Fibroblast of peridontal ligament (primary cell): ENCODE data around the gene MSI2.

Experiments
- DNase-seq: peaks from one replicate; pipeline ENCODE4 v3.0.0-alpha.2; 2010; ENCODE audit errors: extremely low read depth

MSI2 gene

GRCh38 chr17:57246257-57246656 is 10.1 kb upstream of the MSI2 start:
- no peak for DNase-seq

DNA sequence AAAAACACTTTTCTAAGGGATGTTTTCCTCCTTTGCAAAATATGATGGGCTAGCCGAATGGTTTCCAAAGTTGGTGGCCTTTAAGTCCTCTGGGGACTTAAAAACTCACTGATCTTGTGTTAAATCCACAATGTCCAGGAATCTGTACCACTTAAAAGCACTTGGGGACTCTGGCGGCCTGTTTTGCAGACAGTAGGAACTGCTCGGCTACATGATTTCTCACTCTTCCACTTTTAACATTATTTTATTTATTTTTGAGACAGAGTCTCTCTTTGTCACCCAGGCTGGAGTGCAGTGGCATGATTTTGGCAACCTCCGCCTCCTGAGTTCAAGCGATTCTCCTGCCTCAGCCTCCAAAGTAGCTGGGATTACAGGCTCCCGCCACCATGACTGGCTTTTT is 9.1 kb upstream of the MSI2 start:
- DNase-seq = no peak

DNA sequence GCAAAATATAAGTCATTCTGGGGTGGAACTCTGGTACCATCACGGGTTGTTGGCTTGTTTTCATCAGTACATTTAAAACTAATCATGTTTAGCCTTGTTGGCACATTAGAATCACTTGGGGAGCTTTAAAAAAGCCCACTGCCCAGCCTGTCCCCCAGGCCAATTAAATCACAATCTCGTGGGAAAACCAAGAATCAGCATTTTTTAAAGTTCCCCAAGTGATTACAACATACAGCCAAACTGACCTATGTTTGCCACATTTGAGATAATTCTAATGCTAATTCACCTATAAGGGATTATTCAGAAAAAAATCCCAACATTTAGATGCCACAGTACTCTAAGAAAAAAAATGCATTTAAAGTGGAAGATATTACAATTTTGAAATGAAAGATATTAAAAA is 8.4 kb upstream of the MSI2 start:
- DNase-seq = no peak

- no peak for DNase-seq
These were observed 6.8 kb upstream of the MSI2 start for GRCh38 chr17:57249520-57249919.

- DNase-seq = no peak
These were observed 5.0 kb upstream of the MSI2 start for GRCh38 chr17:57251211-57251787.

DNA sequence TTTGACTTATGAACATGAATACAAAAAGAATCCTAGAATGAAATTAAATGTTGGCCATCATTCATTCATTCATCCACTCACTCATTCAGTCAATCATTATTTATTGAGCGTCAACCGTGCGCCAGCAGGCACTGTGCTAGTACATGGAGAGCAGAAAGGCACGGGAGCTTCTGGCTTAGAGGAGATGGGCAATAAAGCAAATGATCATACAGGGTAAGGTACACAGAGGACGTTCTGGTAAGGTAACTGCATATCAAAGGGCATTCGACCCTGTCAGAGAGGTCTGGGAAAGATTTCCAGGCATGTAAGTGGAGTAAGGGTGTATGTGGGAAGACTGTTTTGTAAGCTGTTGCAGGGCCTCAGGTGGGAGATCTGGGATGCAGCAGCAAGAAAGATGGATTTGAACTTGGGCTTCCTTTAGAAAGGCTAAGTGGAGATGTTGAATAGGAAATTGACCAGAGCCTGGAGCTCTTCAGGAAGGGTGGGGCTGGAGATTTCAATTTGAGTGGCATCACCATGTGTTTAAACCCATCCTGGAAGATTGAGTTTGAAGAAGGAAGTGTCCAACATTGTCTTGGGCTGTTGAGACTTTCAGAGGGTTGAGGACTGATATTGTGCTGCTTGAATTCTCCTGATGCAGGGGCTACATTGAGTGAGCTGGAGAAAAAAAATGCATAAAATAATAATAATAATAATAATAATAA is 2.8 kb upstream of the MSI2 start:
- DNase-seq = no peak

DNA sequence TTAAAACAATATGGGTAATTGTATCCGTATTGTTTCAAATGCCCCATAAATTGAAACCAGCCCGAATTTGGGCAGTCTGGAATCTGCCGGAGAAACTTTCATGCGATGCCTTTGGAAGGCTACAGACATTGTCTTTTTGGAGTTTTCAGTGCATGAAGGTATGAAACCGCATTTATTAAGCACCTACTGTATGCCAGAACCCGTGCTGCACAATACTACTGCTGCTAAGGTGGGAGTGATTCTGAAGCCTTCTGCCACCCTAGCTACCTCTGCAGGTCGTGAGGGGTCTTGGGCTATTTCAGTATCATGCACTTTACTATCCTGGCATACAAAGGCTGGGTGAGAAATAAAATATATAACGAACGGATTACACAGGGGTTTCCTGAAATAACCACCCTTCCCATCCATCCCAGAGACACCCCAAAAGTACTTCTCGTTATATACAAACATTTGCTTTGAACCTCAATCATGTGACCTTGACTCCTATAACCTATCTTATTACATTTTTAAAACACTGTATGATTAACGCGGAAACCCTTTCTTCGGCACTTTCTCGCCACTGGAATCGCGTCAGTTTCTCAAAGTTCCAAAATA is 1.0 kb upstream of the MSI2 start:
- peak; percentile 10 for DNase-seq

GRCh38 chr17:57256708-57257112 is 387 bp downstream of the MSI2 start:
- DNase-seq = peak; percentile 14

GRCh38 chr17:57257195-57257894 is 1.0 kb downstream of the MSI2 start:
- DNase-seq = no peak

DNA sequence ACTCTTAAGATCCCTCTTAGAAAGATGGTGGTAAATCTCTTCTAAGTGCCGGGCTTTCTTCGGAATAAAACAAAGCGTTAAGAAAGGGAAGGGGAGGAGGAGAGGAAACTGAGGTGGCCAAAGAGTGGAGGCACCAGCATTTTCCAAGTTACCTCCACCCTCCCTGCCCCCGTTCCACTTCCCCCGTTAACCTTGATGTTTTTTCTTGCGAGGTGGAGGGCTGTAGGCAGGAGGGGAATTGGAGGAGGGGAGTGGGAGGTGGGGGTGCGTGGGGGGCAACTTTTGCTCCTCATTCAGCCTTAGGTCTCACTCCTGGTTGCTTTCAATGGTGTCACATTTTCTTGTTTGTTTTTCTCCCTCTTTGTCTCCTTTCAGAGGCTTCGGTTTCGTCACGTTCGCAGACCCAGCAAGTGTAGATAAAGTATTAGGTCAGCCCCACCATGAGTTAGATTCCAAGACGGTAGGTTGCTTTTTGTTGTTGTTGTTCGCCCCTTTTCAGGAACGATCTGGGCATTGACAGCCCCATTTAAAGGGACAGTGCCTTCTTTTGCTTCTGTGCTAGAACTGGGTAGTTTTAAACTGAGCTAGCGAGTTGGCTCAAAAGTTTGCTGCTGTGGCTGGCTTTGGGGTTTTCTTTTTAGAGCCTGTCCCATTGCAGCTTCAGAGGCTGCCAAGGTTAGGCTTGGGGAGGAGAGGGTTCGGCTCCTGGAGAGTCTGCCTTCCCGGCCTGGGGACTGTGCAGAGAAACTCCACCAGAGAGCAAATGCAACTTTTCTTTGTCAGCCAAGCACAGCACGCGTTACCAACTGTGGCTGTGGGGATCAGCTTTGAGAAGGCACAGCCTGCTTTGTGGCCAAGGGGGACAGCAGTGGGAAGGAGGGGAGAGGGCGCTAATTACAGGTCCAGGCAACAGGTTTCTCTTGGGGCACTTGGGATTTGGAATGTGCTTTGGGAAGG is 1.9 kb downstream of the MSI2 start:
- DNase-seq = peak; percentile 6

GRCh38 chr17:57259306-57259705 is 3.0 kb downstream of the MSI2 start:
- no peak for DNase-seq

DNA sequence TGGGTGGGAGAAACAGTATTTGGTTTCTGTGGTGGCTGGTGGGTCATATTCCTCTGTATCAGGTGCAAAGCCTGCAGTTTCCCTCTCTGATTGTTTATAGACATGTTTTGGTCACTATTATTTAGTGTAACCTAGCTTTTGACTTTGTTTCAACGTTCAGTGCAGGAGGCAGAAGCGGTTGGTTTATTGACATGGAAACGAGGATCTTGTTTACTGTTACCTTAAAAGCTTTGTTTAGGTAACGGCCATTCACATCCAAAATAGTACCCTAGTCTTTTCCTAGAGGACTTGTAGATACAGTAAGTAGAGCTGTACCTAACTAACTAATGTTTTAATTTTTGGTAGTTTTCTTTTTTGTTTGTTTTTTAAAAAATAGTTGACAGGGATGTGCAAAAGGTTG is 3.5 kb downstream of the MSI2 start:
- DNase-seq = no peak

DNA sequence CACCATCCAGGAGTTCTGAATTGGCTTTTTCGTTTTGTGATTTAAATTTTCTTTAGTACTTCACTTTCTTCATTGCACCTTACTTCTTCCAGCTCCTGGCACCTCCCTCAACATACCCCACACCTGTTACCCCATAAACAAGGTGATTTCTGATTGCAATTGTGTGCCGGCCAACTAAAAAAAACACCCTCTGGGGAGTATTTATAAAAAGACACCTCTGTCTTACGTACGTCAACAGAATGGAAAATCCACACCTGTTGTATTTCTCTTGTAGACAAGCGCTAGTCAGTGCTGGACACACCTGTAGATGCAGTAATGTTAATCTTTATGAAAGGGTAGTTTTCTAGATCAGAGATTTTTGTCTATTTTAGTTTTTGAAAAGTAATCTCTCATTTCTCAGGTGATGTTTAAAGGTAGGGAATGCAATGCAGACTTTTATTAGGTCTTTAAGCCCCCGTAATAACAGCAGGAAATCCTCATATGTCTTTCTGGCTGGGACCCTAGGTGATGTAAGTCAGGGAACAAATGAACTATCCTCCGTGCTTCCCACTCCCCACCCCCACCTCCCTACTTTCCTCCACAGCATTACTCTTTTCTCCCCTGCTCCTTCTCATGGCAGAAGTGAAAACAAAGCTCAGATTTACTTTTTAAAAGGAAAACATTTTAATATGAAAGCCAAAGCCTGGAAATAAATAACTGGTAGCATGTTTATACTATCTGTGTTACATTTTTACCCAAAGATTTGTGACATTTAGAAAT is 4.2 kb downstream of the MSI2 start:
- no peak for DNase-seq

- no peak for DNase-seq
These were observed 4.8 kb downstream of the MSI2 start for GRCh38 chr17:57261084-57261461.

DNA sequence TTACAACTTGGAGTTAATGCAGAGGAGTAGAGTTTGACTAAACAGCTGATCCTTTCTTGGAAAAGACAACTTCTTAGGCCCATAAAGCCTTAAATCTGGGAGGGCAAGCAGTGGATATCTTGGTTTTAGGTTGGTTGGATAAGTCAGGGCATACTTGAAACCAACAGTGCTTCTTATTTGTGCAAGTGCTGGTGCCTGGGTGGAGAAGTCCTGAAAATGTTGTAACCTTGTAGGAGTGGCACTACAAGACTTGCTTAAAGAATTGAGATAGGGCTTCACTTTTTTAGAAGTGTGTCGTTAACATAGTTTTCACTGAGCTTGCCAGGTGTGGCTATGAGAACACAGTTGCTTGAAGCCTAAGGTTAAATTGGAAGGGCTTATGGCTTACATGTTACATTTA is 6.2 kb downstream of the MSI2 start:
- no peak for DNase-seq

DNA sequence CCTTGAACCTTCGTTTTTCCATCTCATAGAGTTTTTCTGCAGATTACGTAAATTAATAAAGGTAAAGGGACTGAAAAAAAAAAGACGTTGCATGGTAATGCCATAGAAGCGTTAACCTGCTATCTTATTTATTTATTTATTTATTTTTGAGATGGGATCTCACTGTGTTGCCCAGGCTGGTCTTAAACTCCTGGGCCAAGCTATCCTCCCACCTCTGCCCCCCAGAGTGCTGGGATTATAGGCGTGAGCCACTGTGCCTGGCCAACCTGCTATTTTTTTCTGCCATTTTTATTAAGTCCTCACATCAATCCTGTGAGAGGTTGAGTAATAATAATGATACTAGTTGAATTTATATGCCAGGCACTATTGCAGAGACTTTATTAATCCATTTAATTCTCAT is 7.9 kb downstream of the MSI2 start:
- no peak for DNase-seq

DNA sequence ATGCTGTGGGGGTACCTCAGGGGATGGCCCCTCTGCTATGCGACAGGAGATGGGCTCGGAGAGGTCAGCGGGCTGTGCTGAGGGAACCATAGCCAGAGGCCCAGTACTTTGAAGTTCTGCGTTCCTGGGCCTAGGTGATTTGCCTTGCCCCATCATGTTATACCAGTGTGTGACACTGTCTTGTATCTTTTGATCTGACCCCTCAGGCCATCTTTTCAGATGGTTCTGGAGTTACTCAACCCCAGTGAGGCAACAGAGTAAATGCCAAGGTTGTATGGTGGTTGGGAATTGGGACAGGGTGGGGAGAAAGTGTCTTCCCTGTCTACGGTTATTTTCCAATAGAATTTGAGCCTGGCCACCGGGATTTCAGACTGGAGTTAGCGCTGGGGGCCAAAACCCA is 8.5 kb downstream of the MSI2 start:
- no peak for DNase-seq

DNA sequence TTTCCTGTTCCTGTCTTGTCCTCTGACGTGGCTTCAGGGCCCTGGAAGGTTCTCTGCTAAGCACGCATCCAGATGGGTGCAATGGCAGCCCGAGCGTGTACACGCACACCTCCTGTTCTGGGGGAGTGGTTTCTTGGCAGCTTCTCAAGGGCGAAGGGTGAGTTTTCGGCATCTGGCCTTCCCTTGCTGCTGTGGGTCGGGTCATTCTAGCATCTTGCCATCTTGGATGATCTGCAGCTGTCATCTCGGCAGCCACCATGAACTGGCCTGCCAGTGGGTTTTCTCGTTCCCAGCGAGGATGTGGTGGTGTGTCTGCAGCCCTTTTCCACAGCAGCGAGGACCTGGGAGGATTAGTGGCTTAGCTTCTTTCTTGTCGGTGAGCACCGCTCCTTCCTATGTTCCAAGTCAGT is 10.6 kb downstream of the MSI2 start:
- no peak for DNase-seq

GRCh38 chr17:57268181-57268580 is 11.9 kb downstream of the MSI2 start:
- DNase-seq = no peak

DNA sequence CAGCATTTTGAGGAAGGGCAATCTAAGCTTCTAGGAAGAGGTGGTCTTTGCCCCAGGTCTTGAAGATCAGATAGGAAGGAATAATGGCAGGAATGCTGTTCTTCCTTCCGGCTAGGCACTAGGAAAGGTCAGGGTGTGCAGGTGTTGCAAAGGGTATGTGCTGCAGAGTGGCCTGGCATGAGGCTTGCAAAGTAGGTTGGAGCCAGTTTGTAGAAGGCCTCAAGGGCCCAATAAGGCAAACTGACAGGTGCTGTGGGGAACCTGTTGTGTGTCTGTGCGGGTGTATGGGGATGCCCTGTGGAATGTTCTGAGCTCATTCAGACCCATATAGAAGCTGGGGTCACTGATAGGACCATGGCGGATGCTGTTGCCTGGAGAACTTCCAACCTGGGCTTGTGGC is 12.7 kb downstream of the MSI2 start:
- DNase-seq = no peak
